HG03025 (cell line): ENCODE results near the gene BOC.
"Not testable (repeated sequence)": the region's sequence is repeated elsewhere in the genome, so short reads cannot be mapped to it uniquely, and the experiment has no call there.

ENCODE experiments used
- ATAC-seq: cut with Tn5 transposase; IDR thresholded peaks from one replicate; pipeline ENCODE4 v1.9.1; 2021; ENCODE audit warnings: mild to moderate bottlenecking, moderate library complexity; ENCODE audit not compliant: unreplicated experiment, low FRiP score

Gene BOC

GRCh38 chr3:113211330-113212149 is at the start of gene BOC:
BOC (plus strand) TSS chr3:113211557; CDS start chr3:113249803, 38,246 bp downstream.
- no peak for ATAC-seq

DNA sequence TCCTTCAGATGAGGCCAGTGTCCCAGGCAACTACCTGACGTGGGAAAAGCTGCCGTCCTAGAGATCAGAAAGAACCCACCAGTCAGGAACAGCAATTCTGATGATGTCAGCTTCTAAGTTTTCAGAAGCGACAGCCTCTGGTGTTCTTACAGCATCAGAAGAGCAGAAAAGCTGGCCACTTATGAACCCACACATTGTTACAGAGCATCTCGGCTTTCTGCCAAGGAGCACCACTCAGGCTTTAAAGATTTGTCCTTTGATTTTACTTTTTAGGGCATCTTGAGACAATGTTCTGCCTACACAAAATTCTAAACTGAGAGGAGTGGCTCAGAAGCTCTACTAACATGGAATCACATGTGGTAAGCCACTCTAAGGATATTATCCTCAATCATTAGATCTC is 49.7 kb upstream of the BOC start:
- ATAC-seq: no peak

DNA sequence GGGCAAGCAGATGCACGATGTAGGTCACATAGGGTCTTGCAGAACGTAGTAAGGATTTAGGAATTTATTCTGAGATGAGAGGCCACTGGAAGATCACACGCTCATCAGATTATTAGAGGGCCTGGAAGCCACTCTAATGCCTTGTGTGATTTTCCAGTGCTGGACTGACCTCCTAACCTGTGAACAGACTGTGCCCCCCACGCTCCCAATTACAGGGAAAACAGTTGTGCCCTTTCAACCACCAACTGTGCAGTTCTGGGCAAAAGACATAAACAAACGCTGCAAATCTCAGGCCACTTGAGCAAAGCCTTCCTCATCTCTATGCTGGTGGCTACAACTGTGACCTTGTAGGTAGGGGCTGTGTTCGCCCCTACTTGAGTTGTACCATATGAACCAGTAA is 48.2 kb upstream of the BOC start:
- ATAC-seq: no peak

DNA sequence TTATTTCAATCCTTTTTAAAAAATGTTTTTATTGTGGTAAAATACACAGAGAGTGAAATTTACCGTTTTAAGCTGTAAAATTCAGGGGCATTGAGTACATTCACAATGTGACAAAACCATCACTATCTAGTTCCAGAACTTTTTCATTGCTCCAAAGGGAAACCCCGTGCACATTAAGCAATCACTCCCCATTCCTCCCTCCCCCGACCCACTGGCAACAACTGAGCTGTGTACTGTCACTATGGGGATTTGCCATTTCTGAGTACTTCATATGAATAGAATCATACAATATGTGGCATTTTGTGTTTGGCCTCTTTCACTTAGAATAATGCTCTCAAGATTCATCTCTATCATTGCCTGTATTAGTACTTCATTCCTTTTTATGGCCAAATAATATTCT is 45.5 kb upstream of the BOC start:
- ATAC-seq: no peak

GRCh38 chr3:113166357-113166718 is 45.0 kb upstream of the BOC start:
- ATAC-seq: no peak

DNA sequence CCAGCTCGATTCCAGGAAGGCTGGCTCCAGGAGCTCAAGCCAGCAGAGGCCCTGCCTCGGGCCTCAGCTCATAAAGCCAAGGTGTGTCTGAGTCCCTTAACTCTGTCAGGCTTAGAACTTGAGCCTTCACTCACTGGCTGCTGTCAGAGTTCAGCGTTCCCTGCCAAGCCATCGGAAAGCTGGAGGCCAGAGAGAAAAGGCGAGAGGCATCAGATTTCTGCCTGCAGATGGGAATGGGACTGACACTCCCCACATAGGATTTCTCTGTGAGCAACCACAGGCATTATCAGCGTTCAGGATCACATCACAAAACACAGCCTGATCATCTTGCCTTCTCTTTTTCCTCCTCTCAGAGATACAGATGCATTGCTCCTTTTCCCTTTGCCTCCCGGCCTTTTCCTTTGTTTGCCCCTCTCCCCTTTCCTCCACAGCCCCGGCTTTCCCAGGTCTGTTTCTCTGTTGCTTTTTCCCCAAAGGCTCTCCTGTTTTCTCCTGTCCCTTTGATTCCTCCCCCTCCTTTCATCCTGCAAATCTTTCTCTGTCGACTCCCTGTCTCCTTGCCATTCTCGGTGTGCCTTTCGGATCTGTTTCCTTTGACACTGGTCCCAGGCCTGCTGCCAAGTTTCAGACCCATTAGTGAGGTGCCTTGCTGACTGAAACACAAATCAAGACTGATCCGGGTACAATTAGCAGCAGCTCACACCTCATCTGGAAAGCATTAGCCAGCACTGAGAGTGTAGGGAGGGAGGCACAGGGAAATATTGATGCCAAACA is 44.5 kb upstream of the BOC start:
- ATAC-seq: no peak

DNA sequence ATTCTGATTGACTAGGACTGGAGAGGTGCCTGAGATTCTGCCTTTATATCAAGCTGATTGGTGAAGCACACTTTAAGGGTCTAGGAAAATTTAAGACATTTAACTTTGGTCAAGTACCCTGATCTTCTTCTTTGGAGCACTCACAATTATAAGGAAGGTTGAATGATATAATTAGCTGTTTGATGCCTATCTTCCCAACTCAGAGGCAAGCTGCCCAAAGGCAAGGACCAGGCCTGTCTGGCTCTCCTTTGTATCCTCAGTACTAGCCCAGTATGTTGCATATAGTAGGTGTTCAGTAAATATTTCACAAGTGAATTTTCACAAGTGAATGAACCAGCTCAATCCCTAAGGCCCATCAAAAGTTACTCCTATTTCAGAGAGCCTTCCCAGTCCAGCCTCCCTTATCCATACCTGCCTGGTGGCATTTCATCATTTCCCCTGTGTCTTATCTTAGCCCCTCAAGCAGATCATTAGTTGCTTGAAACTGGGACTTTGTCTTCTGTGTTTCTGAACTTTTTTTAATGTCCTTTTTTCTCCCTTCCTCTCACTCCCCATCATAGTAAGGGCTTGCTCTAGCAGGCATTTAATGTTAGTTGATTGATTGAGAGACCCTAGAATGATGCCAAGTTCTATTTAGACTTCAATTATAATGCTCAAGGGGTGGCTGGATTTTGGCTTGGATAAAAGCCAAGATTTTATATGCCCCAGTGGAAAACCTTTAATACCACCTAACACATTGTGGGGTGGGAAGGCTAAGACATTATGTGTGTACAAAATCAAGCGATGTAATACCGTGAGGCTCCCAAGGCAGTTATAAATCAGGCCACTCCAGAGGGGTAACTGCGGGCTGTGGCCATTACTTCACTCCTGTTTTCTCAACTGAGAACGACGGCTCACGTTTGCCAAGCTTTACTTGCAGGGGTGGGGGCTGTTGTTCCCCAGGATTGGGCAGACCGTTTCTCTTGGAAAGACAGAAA is 43.2 kb upstream of the BOC start:
- no peak for ATAC-seq

DNA sequence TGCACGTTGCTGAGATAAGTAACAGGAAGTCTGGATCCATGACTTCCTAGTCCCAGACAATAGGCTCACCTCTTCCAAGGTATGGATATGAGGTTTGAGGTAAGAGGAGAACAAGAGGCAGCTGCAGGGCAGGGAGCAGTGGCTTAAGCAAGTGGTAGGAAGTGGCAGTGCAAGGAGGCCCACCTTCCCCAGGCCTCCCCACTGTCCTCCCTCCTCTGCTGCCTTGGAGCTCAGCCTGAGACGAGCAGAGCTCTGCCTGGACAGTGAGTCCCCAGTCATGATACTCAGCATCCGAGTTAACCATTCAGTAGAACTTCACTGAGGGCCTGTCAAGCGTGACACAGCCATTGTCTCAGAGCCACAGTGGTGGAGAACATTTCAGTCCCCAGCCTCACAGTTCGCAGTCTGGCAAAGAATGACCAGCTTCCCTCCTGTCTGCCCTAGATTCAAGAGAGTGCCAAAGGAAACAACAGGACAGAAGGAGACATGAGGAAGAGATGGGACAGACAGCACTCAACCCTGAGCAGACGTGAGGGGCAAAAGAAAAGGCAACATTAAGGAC is 41.4 kb upstream of the BOC start:
- ATAC-seq: no peak

- no peak for ATAC-seq
Observed at GRCh38 chr3:113170771-113171170, 40.6 kb upstream of the BOC start.

DNA sequence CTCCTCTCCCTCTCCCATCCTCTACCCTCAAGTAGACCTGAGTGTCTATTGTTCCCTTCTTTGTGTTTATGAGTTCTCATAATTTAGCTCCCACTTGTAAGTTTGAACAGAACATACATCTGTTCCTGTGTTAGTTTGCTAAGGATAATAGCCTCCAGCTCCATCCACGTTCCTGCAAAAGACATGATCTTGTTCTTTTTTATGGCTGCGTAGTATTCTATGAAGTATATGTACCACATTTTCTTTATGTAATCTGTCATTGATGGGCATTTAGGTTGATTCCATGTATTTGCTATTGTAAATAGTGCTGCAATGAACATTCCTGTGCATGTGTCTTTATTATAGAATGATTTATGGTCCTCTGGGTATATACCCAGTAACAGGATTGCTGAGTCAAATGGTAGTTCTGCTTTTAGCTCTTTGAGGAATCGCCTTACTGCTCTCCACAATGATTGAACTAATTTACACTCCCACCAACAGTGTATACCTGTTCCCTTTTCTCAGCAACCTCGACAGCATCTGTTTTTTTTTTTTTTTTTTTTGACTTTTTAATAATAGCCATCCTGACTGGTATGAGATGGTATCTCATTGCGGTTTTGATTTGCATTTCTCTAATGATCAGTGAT is 39.6 kb upstream of the BOC start:
- ATAC-seq: not testable (repeated sequence)

DNA sequence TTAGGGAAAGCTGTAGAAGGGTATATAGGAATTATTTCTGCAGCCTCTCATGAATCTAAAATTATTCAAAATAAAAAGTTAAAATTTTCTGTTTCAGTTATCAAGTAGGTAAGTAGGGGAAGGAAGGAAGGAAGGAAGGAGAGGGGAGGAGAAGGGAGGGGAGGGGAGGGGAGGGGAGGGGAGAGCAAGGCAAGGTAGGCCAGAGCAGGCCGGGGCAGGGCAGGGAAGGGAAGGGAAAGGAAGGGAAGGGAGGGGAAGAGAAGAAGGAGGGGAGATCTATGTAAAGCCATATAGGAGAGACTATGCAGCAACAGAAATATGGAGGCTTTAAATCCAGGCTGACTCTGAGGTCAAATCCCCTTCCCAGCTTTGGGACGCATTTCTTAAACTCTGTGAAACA is 38.3 kb upstream of the BOC start:
- ATAC-seq: no peak

- no peak for ATAC-seq
Observed at GRCh38 chr3:113174304-113174703, 37.1 kb upstream of the BOC start.

- no peak for ATAC-seq
Observed at GRCh38 chr3:113174801-113175485, 36.4 kb upstream of the BOC start.

DNA sequence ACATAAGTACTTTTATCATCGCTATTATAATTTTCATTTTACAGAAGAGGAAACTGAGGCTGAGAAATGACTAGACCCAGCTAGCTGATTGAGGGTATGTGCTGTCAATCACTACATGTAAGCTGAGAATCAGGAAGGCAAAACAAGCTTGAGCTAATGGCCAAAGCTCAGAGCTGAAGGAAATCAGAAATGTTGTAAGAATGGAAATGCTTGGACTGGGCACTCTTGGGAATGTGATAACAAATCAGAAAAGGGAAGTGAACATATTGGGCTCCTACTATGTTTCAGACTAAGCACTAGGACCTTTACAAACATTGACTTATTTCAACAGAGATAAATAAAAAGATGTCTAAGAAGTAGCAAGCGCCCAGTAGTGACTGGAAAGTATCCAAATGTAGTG is 33.8 kb upstream of the BOC start:
- no peak for ATAC-seq

- no peak for ATAC-seq
Observed at GRCh38 chr3:113179235-113179824, 32.0 kb upstream of the BOC start.

DNA sequence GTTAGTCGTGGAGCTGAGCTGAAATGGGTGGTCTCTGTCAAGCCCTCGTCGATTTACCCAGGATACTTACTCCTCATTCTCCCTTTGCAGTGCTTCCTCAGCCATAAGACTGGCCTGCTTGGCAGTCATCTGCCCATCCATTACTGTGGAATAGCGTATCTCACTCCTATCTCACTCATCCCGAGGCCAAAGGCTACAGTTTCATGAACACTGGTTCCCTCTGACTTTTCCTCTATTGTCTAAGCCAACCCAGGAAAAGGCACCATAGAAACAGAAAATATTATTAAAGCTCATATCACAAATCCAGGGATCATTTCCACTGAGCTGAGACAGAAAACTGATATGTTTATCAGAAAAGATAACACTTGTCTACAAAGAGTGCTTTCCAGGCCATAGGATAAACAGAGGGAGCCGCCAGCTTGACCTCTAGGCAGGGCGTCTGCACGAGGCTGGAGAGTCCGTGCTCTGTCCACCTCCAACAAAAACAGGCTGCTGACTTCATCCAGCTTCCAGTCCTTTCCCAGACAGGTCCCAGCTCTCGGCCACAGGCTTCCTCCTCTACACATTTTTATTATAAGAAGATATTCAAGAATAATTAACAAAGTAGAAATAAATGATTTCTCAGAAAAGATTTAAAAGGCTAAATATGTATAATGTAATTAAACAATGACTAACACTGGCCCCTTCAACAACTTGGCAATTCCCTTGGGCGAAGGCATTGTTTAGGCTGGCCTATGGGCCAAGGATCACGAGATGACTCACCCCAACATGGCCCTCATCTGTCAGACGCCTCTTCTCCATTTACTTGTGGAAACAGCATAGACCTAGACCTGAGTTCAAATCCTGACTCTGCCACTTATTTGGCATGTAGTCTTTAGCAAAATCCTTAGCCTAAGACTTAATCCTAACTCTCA is 27.4 kb upstream of the BOC start:
- ATAC-seq: no peak

DNA sequence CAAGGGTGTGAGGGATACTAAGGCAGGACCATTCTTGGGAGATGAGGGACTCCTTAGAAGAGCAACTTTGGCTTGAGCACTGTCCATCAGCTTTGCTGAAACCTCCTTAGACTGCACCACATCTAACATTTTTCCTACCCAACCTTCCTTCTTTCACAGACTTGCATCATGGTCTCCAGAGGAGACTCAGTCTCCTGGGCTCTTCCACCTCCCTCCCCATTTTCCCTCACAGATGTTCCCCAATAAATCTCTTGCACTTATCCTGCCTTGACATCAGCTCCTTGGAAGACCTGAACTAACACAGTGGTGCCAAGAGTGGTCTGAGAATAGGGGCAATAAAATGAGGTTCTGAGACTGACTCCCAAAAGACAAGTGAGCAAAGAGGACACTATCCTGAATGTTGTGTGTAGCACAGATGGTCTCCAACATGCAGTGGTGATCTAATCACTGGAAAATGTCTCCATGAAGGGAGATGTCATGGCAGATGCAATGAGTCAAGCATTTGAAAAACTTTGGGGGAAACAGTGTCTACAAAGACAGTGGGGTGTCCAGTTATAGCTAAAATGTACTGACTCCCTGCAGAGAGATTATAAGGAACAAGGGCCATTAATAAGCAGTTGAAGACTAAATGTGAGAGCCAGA is 26.0 kb upstream of the BOC start:
- ATAC-seq: no peak

DNA sequence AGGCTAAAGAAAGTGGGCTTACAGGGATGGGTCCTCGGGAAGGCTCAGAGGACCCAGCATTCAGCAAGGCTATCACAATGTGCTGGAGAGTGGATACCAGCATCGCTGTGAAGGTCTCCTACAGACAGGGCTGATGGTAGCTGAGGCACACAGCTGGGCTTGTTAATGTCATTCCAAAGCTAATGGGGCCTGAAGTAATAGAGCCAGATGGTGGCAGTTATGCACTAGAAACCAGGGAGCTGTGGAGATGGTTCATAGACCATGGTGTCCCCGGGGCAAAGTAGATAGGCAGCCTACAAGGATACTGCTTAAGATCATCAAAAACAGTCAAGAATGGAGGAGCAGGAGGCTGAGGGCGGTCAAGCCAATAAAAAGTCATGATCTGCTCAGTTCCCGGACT is 24.8 kb upstream of the BOC start:
- no peak for ATAC-seq
